ENCODE results near the gene SSR4. TPM values are rescaled to one million over a fixed set of nuclear protein-coding genes. Genes with fewer than 3 reads are reported as not detected.

The SSR4 gene
- total and polyA plus RNA-seq, 10 of the 15 experiments (the other 5 are each of a cell fraction or from before 2014, with no cell fraction given): 151 to 521 (median 310) TPM

GRCh38 chrX:153804621-153805020, 10.2 kb downstream of the SSR4 start (continued):
- no peak for TF ChIP-seq EGR1 (IDR thresholded peaks at IDR 0.05; ENCODE audit: borderline replicate concordance in 1 of 2, low read depth in 2 of 2, low read length in 2 of 2)
- no peak for TF ChIP-seq MAX (IDR thresholded peaks at IDR 0.05; ENCODE audit: low read depth, low read length)
- no peak for TF ChIP-seq RELA (IDR thresholded peaks at IDR 0.05; ENCODE audit: borderline replicate concordance, partially characterized antibody)
- no peak for TF ChIP-seq SREBF1 (IDR thresholded peaks at IDR 0.05; ENCODE audit: low read length)
- no peak for TF ChIP-seq JUND (IDR thresholded peaks at IDR 0.05; ENCODE audit: low read depth, low read length)
- no peak for TF ChIP-seq ZBTB40 (IDR thresholded peaks at IDR 0.05; ENCODE audit: borderline replicate concordance)
- no peak for TF ChIP-seq RUNX3 (IDR thresholded peaks at IDR 0.05; ENCODE audit: low read length)

GRCh38 chrX:153805436-153805835, 11.0 kb downstream of the SSR4 start:
- intact Hi-C loops (cut with micrococcal nuclease; ENCODE audit: unreplicated experiment) (no loop called here), in situ Hi-C loops (cut with MboI) (loop anchor here (25.0 kb wide), 1 partner anchor 618 kb away; the partner anchor contains the start of gene MAGEA1)
- H3K9ac ChIP-seq (ENCODE audit: control insufficient read depth, insufficient read depth, low read length): no peak overlapping the region
- WGBS (ENCODE audit: insufficient coverage, insufficient replicate concordance, low lambda C conversion rate, missing lambda C conversion rate): 56% methylated on average over 13 of the region's 13 CpGs
- H2AFZ ChIP-seq (ENCODE audit: control insufficient read depth, low read depth, low read length): no peak overlapping the region
- DNase-seq (ENCODE audit: low read depth, low spot score) (no peak), ATAC-seq (no peak), FAIRE-seq (no peak)
- RAD21 ChIA-PET (ENCODE audit: unreplicated experiment): interaction anchor here (0.7 kb wide), 1 partner anchor 102 kb away, joined by 4 read pairs; no protein-coding TSS in a partner anchor
- H3K36me3 ChIP-seq (ENCODE audit: control insufficient read depth in 2 of 2, insufficient read depth in 2 of 2, low read length in 1 of 2): no peaks in the 10 kb centered on the region
- H3K27me3 ChIP-seq (replicated peaks in 1 of 2; ENCODE audit: control insufficient read depth in 2 of 2, insufficient read depth in 2 of 2, low read length in 1 of 2): no peaks in the 10 kb centered on the region; a peak in 1 of 4 replicates
- H3K4me2 ChIP-seq (ENCODE audit: control insufficient read depth, insufficient read depth): no peak overlapping the region
- H3K4me3 ChIP-seq: no peak overlapping the region
- SMC1A ChIA-PET (ENCODE audit: uncharacterized antibody, unreplicated experiment): no interaction called here
- CTCF ChIA-PET: no interaction called here
- H3K27ac ChIP-seq (ENCODE audit: control insufficient read depth, insufficient read depth): no peak overlapping the region
- H3K79me2 ChIP-seq (ENCODE audit: control insufficient read depth, insufficient read depth, low read length): no peaks in the 10 kb centered on the region
- no peaks in the 10 kb centered on the region for H3K4me1 ChIP-seq (ENCODE audit: control insufficient read depth, insufficient read depth, low read length)
- no TSS peak for BruUV-seq (replicated peaks)
- POLR2A ChIA-PET: no interaction called here
- no peaks in the 10 kb centered on the region; the same call in 2 of the 3 replicates for H3K9me3 ChIP-seq (replicated peaks; ENCODE audit: control insufficient read depth, insufficient read depth, low read length)
- no peaks in the 10 kb centered on the region for H4K20me1 ChIP-seq (ENCODE audit: control insufficient read depth, insufficient read depth)
- TF ChIP-seq MAX (IDR thresholded peaks at IDR 0.05; ENCODE audit: low read depth, low read length): no peak
- TF ChIP-seq NFIC (IDR thresholded peaks at IDR 0.05; ENCODE audit: low read depth, low read length): no peak
- TF ChIP-seq BCL11A (IDR thresholded peaks at IDR 0.05; ENCODE audit: low read depth, low read length): no peak
- TF ChIP-seq USF1 (IDR thresholded peaks at IDR 0.05; ENCODE audit: borderline replicate concordance, extremely low read length, insufficient read depth, low read depth, low read length): no peak
- TF ChIP-seq PAX8 (IDR thresholded peaks at IDR 0.05): no peak
- TF ChIP-seq ZBTB4 (CRISPR knock-in tag; IDR thresholded peaks at IDR 0.05): no peak
- TF ChIP-seq JUND (IDR thresholded peaks at IDR 0.05; ENCODE audit: low read depth, low read length): no peak
- no peak for TF ChIP-seq IKZF2 (IDR thresholded peaks at IDR 0.05)
- no peak for TF ChIP-seq SMC3 (IDR thresholded peaks at IDR 0.05; ENCODE audit: borderline replicate concordance, low read length)

Measured in GM12878 (cell line).